GM12878 (cell line): Measurements from ENCODE around the gene SLC9A8.

Experiments
- CHD4 ChIP-seq: fragments of 200-600 bp; sonication (generic); IDR thresholded peaks from 2 replicates; pipeline ENCODE4 v1.6.1; 2016; ENCODE audit warnings: mild to moderate bottlenecking
- EZH2 ChIP-seq: IDR thresholded peaks from 2 replicates; pipeline ENCODE4 v1.6.1; 2012; ENCODE audit warnings: low read depth, mild to moderate bottlenecking, control low read depth, inconsistent platforms, low read length, borderline replicate concordance; ENCODE audit not compliant: control insufficient read depth
- SMARCA5 ChIP-seq: fragments of 450-650 bp; IDR thresholded peaks from 2 replicates; pipeline ENCODE4 v1.6.1; 2017; ENCODE audit warnings: mild to moderate bottlenecking
- SP1 ChIP-seq: IDR thresholded peaks from one replicate; pipeline ENCODE4 v1.6.1; 2011; ENCODE audit warnings: low read depth, low read length
- SREBF2 ChIP-seq: IDR thresholded peaks from 2 replicates; pipeline ENCODE4 v1.6.1; 2012; ENCODE audit warnings: mild to moderate bottlenecking, low read length
- ZBTB33 ChIP-seq: fragments of 450-650 bp; IDR thresholded peaks from 2 replicates; pipeline ENCODE4 v1.6.1; 2017; ENCODE audit warnings: mild to moderate bottlenecking
- ZNF24 ChIP-seq: fragments of 450-650 bp; IDR thresholded peaks from 2 replicates; pipeline ENCODE4 v1.6.1; 2017; ENCODE audit warnings: antibody characterized with exemption, mild to moderate bottlenecking
- TF ChIP-seq, protein P1 (sequence below): IDR thresholded peaks from 2 replicates; pipeline ENCODE4 v1.6.1; 2012; ENCODE audit warnings: low read depth, low read length, improper control_type of control experiment

DNA sequence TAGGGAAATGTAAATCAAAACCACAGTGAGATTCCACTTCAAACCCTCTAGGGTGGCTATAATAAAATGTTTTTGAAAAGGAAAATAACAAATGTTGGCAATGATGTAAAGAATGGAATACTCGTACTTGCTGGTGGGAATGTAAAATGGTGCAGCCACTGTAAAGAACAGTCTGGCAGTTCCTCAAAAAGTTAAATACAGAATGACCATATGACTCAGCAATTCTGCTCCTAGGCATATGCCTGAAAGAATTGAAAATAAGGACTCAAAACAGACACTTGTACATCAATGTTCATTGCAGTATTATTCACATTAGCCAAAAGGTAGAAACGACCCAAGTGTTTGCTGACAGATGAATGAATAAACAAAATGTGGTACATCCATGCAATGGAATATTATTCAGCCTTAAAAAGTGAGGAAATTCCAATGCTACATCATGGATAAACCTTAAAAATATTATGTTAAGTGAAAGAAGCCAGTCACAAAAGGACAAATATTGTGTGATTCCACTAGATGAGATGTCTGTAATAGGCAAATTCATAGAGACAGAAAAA is 113.3 kb downstream of the SLC9A8 start:
- TF ChIP-seq EZH2: no peak
- TF ChIP-seq SP1: no peak
- TF ChIP-seq SREBF2: no peak
- no peak for TF ChIP-seq ZBTB33
- TF ChIP-seq SMARCA5: no peak
- TF ChIP-seq, protein P1, sequence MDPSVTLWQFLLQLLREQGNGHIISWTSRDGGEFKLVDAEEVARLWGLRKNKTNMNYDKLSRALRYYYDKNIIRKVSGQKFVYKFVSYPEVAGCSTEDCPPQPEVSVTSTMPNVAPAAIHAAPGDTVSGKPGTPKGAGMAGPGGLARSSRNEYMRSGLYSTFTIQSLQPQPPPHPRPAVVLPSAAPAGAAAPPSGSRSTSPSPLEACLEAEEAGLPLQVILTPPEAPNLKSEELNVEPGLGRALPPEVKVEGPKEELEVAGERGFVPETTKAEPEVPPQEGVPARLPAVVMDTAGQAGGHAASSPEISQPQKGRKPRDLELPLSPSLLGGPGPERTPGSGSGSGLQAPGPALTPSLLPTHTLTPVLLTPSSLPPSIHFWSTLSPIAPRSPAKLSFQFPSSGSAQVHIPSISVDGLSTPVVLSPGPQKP: no peak
- no peak for TF ChIP-seq ZNF24
- no peak for TF ChIP-seq CHD4
